ENCODE results near the gene ELAVL3. TPM values are rescaled to one million over a fixed set of nuclear protein-coding genes. Genes with fewer than 3 reads are reported as not detected.
"Not testable (repeated sequence)": the region's sequence is repeated elsewhere in the genome, so short reads cannot be mapped to it uniquely, and the experiment has no call there.

ELAVL3 gene
- total RNA-seq, 1 donor from 2014 or later = not detected

- Histone ChIP-seq H3K27ac (no peak overlapping the region), H3K27me3 (no peaks in the 10 kb centered on the region), H3K4me1 (no peaks in the 10 kb centered on the region), H3K4me3 (no peak overlapping the region), H3K9me3 (no peaks in the 10 kb centered on the region), H3K36me3 (no peaks in the 10 kb centered on the region)
- DNase-seq (ENCODE audit: low spot score in 2 of 2) = no peak
- TF ChIP-seq, protein P1, sequence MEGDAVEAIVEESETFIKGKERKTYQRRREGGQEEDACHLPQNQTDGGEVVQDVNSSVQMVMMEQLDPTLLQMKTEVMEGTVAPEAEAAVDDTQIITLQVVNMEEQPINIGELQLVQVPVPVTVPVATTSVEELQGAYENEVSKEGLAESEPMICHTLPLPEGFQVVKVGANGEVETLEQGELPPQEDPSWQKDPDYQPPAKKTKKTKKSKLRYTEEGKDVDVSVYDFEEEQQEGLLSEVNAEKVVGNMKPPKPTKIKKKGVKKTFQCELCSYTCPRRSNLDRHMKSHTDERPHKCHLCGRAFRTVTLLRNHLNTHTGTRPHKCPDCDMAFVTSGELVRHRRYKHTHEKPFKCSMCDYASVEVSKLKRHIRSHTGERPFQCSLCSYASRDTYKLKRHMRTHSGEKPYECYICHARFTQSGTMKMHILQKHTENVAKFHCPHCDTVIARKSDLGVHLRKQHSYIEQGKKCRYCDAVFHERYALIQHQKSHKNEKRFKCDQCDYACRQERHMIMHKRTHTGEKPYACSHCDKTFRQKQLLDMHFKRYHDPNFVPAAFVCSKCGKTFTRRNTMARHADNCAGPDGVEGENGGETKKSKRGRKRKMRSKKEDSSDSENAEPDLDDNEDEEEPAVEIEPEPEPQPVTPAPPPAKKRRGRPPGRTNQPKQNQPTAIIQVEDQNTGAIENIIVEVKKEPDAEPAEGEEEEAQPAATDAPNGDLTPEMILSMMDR (IDR thresholded peaks at IDR 0.05) = no peak
- intact Hi-C loops (cut with DNase I) = no loop called here
Observed at GRCh38 chr19:11463391-11463790, 17.5 kb downstream of the ELAVL3 start.

DNA sequence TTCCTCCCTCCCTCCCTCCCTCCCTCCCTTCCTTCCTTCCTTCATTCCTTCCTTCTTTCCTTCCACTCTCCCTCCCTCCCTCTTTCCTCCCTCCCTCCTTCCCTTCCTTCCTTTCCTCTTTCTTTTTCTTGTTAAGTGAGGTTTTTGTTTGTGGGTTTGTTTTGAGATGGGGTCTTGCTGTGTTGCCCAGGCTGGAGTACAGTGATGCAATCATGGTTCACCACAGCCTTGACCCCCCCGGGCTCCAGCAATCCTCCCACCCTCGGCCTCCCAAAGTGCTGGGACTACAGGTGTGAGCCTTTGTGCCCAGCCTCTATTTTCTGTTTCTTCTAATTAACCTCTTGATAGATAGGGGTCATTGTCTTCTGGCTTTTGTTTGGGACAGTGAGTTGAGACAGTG is 19.4 kb downstream of the ELAVL3 start:
- H3K27me3 ChIP-seq = no peaks in the 10 kb centered on the region
- no peak for DNase-seq (ENCODE audit: low spot score in 2 of 2)
- H3K9me3 ChIP-seq = no peaks in the 10 kb centered on the region
- no peaks in the 10 kb centered on the region for H3K36me3 ChIP-seq
- TF ChIP-seq, protein P1 (IDR thresholded peaks at IDR 0.05) = no peak
- H3K27ac ChIP-seq = no peak overlapping the region
- H3K4me3 ChIP-seq = no peak overlapping the region
- intact Hi-C loops (cut with DNase I) = no loop called here
- H3K4me1 ChIP-seq = no peaks in the 10 kb centered on the region

DNA sequence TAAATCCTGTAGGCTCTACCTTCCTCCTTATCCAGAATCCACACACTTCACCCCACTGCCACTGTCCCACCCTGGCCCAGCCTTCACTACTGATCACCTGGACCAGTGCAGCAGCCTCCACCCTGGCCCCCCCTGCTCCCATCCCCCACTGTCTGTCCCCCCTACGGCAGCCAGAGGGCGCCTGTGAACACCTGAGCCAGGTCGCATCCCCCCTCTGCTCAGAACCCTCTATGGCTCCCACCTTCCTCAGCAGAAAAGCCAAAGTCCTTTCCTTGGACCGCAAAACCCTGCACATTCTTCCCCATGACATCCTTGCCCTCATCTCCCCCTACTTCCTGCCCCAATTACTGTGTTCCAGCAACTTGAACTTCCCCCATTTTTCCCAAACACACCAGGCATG is 20.6 kb downstream of the ELAVL3 start:
- no peaks in the 10 kb centered on the region for H3K36me3 ChIP-seq
- H3K9me3 ChIP-seq = no peaks in the 10 kb centered on the region
- no peak for DNase-seq (ENCODE audit: low spot score in 2 of 2)
- no peak overlapping the region for H3K4me3 ChIP-seq
- intact Hi-C loops (cut with DNase I) = no loop called here
- TF ChIP-seq, protein P1 (IDR thresholded peaks at IDR 0.05) = peak in 1 of 3 experiments; percentile 8
- no peak overlapping the region for H3K27ac ChIP-seq
- no peaks in the 10 kb centered on the region for H3K4me1 ChIP-seq
- H3K27me3 ChIP-seq = no peaks in the 10 kb centered on the region

- H3K27me3 ChIP-seq; H3K9me3 ChIP-seq; DNase-seq (ENCODE audit: low spot score in 2 of 2); intact Hi-C loops (cut with DNase I); H3K36me3 ChIP-seq; H3K27ac ChIP-seq; H3K4me3 ChIP-seq; H3K4me1 ChIP-seq: not testable (repeated sequence)
Observed at GRCh38 chr19:11458912-11459311, 21.9 kb downstream of the ELAVL3 start.

- DNase-seq (ENCODE audit: low spot score in 2 of 2) = no peak
- Histone ChIP-seq H3K27me3 (no peaks in the 10 kb centered on the region), H3K4me3 (no peak overlapping the region), H3K9me3 (no peaks in the 10 kb centered on the region), H3K4me1 (no peaks in the 10 kb centered on the region), H3K36me3 (no peaks in the 10 kb centered on the region), H3K27ac (no peak overlapping the region)
- TF ChIP-seq, protein P1 (IDR thresholded peaks at IDR 0.05) = no peak
- intact Hi-C loops (cut with DNase I) = no loop called here
Observed at GRCh38 chr19:11458236-11458900, 22.5 kb downstream of the ELAVL3 start.

DNA sequence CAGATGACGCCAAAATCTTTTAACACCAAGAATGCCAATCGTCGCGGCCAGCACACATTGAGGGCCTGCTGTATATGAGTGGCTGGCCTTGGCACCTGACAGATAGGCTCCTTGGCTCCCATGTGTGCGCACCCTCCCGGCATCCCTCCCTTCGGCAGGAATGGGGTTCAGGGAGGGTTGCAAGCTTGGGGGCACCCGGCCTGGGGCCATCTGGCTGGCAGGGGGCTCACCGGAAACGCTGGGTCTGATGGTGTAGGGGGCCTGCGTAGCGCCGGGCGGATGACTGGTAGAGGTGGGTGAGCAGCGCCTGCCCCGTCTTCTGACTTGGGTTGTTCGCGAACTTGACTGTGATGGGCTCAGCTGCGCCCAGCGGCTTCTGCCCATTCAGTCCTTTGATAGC is 23.0 kb downstream of the ELAVL3 start:
- Histone ChIP-seq H3K36me3 (no peaks in the 10 kb centered on the region), H3K27ac (no peak overlapping the region), H3K4me1 (no peaks in the 10 kb centered on the region), H3K9me3 (no peaks in the 10 kb centered on the region), H3K27me3 (no peaks in the 10 kb centered on the region), H3K4me3 (no peak overlapping the region)
- TF ChIP-seq, protein P1 (IDR thresholded peaks at IDR 0.05) = no peak
- intact Hi-C loops (cut with DNase I) = no loop called here
- no peak for DNase-seq (ENCODE audit: low spot score in 2 of 2)

Measured in ascending aorta (tissue), 2 donors.